WERI-Rb-1 (cell line): Measurements from ENCODE around the gene ZNF341.
"Not testable (repeated sequence)": the region's sequence is repeated elsewhere in the genome, so short reads cannot be mapped to it uniquely, and the experiment has no call there.

Source experiments
- DNase-seq: peaks from one replicate; pipeline ENCODE4 v3.0.0-alpha.2; 2020
- H3K27ac ChIP-seq: fragments of 250-450 bp; sonication (Bioruptor Pico); 2 replicates; pipeline ENCODE4 v1.5.1; 2020; ENCODE audit warnings: mild to moderate bottlenecking, moderate library complexity
- H3K27me3 ChIP-seq: fragments of 250-450 bp; sonication (Bioruptor Pico); 2 replicates; pipeline ENCODE4 v1.5.1; 2021; ENCODE audit warnings: mild to moderate bottlenecking, low read depth, moderate library complexity; ENCODE audit not compliant: insufficient read depth, severe bottlenecking
- H3K36me3 ChIP-seq: fragments of 250-450 bp; sonication (Bioruptor Pico); 2 replicates; pipeline ENCODE4 v1.5.1; 2020; ENCODE audit warnings: mild to moderate bottlenecking, moderate library complexity
- H3K4me3 ChIP-seq: 2 replicates; pipeline ENCODE4 v1.5.1; 2011; ENCODE audit warnings: low read depth, mild to moderate bottlenecking, control low read depth, low read length
- H3K9me3 ChIP-seq: fragments of 250-450 bp; sonication (Bioruptor Pico); 2 replicates; pipeline ENCODE4 v1.5.1; 2021; ENCODE audit warnings: mild to moderate bottlenecking, moderate library complexity; ENCODE audit not compliant: severe bottlenecking
- TF ChIP-seq, protein P1 (sequence below): IDR thresholded peaks from 2 replicates; pipeline ENCODE4 v1.5.1; 2011; ENCODE audit warnings: low read depth, mild to moderate bottlenecking, control low read depth, inconsistent platforms, low read length

ZNF341 gene

DNA sequence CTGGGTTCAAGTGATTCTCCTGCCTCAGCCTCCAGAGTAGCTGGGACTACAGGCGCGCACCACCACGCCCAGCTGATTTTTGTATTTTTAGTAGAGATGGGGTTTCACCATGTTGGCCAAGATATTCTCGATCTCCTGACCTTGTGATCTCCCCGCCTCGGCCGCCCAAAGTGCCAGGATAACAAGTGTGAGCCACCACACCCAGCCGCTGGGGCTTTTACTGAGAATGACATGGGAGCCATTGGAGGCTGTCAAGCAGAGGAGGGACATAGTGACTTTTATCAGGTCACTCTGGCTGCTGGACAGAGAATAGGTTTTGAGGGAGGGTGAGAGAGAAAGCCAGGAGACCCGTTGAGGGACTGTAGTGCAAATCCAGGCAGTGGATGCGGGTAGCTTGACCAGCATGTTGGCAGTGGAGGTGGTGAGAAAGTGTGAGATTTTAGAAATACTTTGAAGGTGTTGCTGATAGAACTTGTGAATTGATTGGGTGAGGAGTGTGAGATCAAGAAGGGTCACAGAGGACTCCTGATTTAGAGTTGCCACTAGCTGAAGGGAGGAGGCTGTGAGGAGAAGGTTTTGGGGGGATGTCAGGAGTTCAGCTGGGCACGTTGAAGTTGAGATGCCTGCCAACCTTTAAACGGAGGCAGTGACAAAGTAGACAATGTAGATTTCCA is 14.7 kb downstream of the ZNF341 start:
- DNase-seq, result no peak
- Histone ChIP-seq H3K27ac (no peak overlapping the region), H3K27me3 (no peaks in the 10 kb centered on the region), H3K9me3 (no peaks in the 10 kb centered on the region), H3K36me3 (no peaks in the 10 kb centered on the region; the same call in 1 of the 2 replicates), H3K4me3 (no peak overlapping the region)
- TF ChIP-seq, protein P1, sequence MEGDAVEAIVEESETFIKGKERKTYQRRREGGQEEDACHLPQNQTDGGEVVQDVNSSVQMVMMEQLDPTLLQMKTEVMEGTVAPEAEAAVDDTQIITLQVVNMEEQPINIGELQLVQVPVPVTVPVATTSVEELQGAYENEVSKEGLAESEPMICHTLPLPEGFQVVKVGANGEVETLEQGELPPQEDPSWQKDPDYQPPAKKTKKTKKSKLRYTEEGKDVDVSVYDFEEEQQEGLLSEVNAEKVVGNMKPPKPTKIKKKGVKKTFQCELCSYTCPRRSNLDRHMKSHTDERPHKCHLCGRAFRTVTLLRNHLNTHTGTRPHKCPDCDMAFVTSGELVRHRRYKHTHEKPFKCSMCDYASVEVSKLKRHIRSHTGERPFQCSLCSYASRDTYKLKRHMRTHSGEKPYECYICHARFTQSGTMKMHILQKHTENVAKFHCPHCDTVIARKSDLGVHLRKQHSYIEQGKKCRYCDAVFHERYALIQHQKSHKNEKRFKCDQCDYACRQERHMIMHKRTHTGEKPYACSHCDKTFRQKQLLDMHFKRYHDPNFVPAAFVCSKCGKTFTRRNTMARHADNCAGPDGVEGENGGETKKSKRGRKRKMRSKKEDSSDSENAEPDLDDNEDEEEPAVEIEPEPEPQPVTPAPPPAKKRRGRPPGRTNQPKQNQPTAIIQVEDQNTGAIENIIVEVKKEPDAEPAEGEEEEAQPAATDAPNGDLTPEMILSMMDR, result no peak

- Histone ChIP-seq H3K4me3 (no peak overlapping the region), H3K9me3 (no peaks in the 10 kb centered on the region), H3K27ac (no peak overlapping the region), H3K36me3 (peaks cover 9% of the 10 kb centered on the region), H3K27me3 (no peaks in the 10 kb centered on the region)
- no peak for DNase-seq
- TF ChIP-seq, protein P1, result no peak
These were observed 20.0 kb downstream of the ZNF341 start for GRCh38 chr20:33751775-33752174.

DNA sequence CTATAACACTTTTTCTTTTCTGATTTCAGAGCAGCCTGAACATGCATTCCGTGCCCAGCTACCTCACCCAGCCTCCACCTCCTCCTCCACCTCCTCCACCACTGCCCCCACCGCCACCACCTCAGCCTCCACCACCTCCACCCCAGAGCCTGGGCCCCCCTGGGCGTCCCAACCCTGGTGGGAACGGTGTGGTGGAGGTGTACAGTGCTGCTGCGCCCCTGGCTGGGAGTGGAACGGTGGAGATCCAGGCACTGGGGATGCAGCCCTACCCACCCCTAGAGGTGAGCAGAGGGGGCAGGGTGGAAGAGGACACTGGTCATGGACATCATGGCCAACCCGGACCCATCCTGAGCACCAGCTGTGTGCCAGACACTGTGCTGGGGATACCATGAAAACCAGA is 21.3 kb downstream of the ZNF341 start:
- no peaks in the 10 kb centered on the region for H3K27me3 ChIP-seq
- H3K36me3 ChIP-seq, result peaks cover 14% of the 10 kb centered on the region
- TF ChIP-seq, protein P1, result no peak
- no peak overlapping the region for H3K27ac ChIP-seq
- no peak overlapping the region for H3K4me3 ChIP-seq
- DNase-seq, result no peak
- H3K9me3 ChIP-seq, result no peaks in the 10 kb centered on the region

- TF ChIP-seq, protein P1, result no peak
These were observed 22.0 kb downstream of the ZNF341 start for GRCh38 chr20:33753763-33754162.

GRCh38 chr20:33755936-33756490 is 24.2 kb downstream of the ZNF341 start:
- peaks cover 14% of the 10 kb centered on the region for H3K36me3 ChIP-seq
- H3K27ac ChIP-seq, DNase-seq, H3K27me3 ChIP-seq, H3K4me3 ChIP-seq, H3K9me3 ChIP-seq: not testable (repeated sequence)

More at GRCh38 chr20:33753763-33754162, 22.0 kb downstream of the ZNF341 start:
- H3K9me3 ChIP-seq, result no peaks in the 10 kb centered on the region
- no peak overlapping the region for H3K27ac ChIP-seq
- DNase-seq, result no peak
- no peaks in the 10 kb centered on the region for H3K27me3 ChIP-seq
- H3K36me3 ChIP-seq, result peaks cover 14% of the 10 kb centered on the region
- H3K4me3 ChIP-seq, result no peak overlapping the region

- TF ChIP-seq, protein P1, result no peak
- Histone ChIP-seq H3K27ac (no peak overlapping the region), H3K36me3 (peaks cover 14% of the 10 kb centered on the region), H3K4me3 (no peak overlapping the region), H3K27me3 (no peaks in the 10 kb centered on the region), H3K9me3 (no peaks in the 10 kb centered on the region)
- DNase-seq, result no peak
These were observed 25.2 kb downstream of the ZNF341 start for GRCh38 chr20:33757046-33757445.
